Fibroblast of mammary gland (primary cell): Measurements from ENCODE around the gene LRIG3.
A peak's percentile ranks its signal among the peaks of the same experiment; 100 is the strongest.

Source experiments
- DNase-seq: peaks from one replicate; pipeline ENCODE4 v3.0.0-alpha.2; 2010; ENCODE audit warnings: low read depth
- H3K4me3 ChIP-seq: 2 replicates; pipeline ENCODE4 v1.5.1; 2011; ENCODE audit warnings: low read depth, mild to moderate bottlenecking, low read length, moderate library complexity; ENCODE audit not compliant: control insufficient read depth
- CTCF ChIP-seq: conservative IDR thresholded peaks from 2 replicates; pipeline ENCODE4 v1.5.1; 2011; ENCODE audit warnings: low read depth, low read length, inconsistent platforms; ENCODE audit not compliant: control insufficient read depth, insufficient read depth

The LRIG3 gene

GRCh38 chr12:58920102-58920960 lies at the start of gene LRIG3:
Gene LRIG3 (minus strand): TSS chr12:58920504. CDS start chr12:58920235, 269 bp downstream.
- DNase-seq = peak; percentile 86
- no peak for TF ChIP-seq CTCF
- peak within 1 kb of the TSS; percentile 83 for H3K4me3 ChIP-seq

DNA sequence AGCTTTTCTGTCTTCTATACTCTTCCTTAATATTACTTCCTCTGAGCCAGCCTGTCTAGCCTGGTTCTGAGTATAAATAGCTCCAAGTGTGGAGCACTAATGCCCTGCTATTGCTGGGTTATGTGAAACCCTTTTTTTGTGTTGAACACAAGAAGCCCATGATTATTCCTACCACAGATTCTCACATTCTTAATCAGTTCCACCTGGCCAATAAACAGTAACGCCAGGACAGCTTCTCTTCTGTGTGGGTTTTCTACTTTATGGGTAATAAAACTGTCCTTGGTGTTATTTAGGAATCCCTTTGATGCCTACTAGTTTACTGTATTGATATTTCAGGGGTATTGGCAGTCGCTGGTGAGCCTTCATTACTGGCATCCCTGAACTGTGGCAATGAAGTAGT lies 48.9 kb upstream of the LRIG3 start:
- no peak for DNase-seq
- no peak overlapping the region for H3K4me3 ChIP-seq
- no peak for TF ChIP-seq CTCF

DNA sequence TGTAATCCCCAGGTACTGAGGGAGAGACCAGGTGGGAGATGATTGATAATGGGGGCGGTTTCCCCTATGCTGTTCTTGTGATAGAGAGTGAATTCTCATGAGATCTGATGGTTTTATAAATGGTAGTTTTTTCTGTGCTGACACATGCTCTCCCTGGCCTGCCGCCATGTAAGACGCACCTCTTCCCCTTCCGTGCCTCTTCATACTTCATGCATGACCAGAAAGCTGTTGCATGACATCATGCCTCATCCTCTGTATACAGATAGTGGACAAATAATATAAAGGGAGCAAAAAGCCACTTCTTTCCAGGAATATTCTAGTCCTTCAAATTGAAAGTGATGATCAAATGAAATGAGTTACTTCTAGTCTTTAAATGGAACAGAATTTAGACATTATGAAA lies 47.3 kb upstream of the LRIG3 start:
- TF ChIP-seq CTCF = no peak
- DNase-seq = peak; percentile 75

DNA sequence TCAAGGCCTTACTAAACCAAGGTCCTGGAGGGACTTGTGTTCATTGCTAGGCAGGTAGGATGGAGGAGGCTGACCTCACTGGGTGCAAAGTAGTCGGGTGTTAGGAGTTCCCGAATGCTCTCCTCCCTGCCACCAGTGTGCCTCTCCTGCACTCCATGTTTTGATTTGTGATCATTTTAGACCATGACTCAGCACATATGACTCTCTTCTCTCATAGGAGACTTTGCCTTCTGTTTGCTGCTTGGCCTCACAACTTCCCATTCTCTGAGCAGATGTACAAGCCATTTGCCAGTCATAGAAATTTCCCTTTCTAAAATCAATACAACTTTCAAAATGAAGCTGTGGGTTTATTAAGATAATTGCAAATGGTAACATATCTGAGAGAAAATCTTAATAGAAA lies 46.6 kb upstream of the LRIG3 start:
- H3K4me3 ChIP-seq = no peak overlapping the region
- peak; percentile 41 for DNase-seq
- no peak for TF ChIP-seq CTCF

More for the DNA sequence above, 47.3 kb upstream of the LRIG3 start:
- no peak overlapping the region for H3K4me3 ChIP-seq

- H3K4me3 ChIP-seq = no peak overlapping the region
- TF ChIP-seq CTCF = no peak
- no peak for DNase-seq
These were observed 45.3 kb upstream of the LRIG3 start for GRCh38 chr12:58965568-58965967.

DNA sequence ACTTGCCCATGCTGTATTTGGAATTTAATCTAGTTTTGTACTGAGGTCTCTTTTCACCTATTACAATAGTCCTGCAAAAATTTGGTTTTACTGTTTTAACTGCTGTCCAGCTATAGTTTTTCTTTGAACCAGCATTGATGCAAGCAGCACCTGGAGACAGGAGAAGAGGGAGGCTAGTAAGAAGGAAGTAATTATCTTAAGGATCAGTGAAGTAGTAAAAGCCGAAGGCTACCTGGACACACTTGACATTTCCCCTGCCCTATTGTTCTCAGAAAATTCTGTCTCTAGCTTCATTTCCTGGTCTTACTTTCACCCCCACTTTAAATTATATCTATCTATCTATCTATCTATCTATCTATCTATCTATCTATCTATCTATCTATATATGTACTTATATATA lies 43.5 kb upstream of the LRIG3 start:
- no peak for TF ChIP-seq CTCF
- DNase-seq = no peak
- H3K4me3 ChIP-seq = no peak overlapping the region
